Measurements from ENCODE around the gene FBLN2.

FBLN2 gene

DNA sequence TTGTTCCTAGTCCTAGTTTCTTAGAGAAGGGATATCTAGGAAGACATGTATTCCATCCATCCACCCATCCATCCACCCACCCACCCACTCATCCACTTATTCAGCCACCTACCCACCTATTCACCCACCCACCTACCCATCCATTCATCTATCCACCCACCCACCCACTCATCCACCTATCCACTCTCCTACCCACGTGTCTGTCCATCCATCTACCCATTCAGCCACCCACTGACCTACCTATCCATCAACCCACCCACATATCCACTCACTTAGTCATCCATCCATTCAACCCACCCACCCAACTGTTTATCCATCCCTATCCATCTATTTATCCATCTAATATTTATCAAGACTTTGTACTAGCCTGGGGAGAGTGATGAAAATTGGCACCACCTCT lies 120.5 kb downstream of the FBLN2 start:
- no peak for DNase-seq

DNA sequence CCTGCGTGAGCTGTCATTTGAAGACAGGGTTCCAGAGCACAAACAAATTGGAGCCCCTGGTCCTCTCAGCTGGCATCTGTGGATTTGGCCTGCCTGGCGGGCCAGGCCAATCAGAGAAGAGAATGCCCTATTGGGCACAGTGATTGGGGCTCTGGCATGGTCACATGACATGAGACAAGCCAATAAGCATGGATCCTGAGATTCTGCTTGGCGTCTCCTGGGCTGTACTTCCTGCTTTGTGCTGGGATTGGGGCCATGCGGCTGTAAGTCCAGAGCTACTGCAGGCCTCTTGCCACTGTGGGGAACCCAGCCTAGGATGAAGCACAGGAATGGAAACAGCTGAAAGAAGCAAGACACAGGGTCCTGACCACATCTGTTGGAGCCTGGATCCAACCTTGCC lies 121.4 kb downstream of the FBLN2 start:
- DNase-seq, result no peak

DNA sequence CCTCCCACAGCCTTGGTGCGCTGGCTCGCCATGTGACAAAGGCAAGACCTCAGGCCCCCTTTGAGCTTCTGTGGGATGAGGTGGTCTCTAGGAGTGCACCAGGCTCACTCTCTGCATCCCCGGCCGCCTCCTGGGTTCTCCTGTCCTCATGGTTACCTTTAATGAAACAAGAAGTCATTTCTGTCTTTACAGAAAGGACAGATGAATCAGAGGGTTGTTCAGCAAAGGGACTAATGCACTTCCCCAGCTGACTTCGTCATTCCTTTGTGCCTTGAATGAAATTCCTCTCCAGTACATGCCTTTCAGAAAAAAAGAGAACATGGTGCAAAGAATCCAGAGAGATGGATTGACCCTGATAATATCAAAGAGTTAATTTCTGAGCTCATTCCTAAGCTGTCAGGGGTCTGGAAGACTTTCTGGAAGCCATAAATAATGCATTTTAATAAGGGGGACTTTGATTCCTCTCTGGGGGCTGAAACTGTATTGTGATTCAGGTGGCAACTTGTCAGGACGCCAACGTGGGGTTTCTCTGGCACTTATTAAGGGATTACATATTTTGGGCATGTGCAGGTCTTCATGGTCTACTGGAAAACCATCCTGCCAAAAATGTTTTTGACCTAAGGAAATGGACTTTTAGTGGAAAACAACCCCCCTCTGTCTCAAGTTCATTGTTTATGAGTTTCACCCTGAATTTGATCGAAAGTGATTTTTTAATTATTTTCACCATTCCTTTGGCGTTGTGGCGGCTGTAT lies 122.7 kb downstream of the FBLN2 start:
- DNase-seq, result no peak

DNA sequence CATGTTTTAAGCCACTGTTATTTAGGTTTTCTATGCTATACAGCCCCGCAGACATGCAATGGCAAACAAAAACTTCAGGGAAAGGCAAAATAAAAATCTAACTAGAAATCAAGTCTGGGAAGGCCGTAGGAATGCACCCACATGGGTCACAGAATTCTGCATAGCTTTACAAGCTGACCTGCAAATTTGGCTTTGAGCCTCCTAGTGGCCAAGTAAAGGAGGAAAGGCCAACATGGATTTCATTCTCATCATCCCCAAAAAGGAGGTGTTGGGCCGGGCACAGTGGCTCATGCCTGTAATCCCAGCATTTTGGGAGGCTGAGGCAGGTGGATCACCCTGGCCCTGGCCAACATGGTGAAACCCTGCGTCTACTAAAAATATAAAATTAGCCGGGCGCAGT lies 124.3 kb downstream of the FBLN2 start:
- DNase-seq, result no peak

DNA sequence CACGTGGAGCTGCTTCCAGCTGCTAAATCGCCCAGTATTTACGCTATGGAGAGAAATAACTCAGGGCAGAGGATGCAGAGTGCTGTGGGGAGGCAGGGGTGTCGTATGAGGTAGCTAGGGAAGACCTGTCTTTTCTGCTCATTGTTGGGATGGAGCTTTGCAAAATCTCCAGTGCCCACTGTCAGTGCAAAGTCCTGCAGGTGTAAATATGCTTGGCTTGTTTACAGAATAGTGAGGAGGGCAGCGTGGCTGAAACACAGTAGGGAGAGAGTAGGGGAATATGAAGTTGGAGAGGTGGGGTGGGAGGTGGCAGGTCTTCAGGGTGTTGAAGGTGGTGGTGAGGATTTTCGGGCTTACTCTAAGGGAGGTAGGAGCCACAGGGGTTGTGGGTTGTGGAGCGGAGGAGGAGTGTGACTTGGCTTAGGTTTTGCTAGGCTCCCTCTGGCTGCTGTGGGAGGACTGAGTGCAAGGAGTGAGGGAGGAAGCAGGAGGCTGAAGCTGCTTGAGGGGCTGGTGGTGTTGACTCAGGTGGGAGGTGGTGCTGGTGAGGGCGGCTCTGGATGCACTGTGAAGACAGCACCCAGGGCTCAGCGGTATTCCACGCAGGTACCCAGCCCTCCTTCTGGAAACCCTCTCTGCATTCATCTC lies 125.7 kb downstream of the FBLN2 start:
- DNase-seq, result no peak

DNA sequence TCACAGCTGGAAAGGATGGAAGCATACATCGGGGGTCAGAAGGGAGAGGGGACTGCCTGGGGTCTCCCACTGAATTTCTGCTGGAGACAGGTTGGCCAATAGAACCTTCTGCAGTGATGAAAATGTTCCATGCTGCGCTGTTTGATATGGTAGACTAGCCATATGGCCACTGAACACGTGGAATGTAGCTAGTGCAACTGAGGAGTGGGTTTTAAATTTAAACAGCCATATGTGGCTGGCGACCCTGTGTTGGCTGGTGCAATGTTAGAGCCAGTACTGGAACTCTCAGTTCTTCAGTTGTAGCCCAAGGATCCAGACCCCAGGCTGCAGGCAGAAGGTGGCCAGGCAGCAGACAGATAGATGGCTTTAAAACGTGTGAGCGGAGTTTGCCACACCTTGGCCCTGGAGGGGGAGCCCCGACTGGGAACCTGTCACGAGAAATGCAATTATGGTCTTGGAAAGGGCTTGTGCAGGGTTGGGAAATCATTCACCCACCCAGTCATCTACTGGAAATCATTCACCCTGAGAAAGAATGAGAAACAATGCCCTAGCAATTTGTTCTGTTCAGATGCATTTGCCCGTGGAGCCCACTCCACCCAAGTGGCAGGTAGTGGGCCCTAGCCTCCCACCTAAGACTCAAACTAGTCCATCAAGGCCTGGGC lies 127.6 kb downstream of the FBLN2 start:
- no peak for DNase-seq

DNA sequence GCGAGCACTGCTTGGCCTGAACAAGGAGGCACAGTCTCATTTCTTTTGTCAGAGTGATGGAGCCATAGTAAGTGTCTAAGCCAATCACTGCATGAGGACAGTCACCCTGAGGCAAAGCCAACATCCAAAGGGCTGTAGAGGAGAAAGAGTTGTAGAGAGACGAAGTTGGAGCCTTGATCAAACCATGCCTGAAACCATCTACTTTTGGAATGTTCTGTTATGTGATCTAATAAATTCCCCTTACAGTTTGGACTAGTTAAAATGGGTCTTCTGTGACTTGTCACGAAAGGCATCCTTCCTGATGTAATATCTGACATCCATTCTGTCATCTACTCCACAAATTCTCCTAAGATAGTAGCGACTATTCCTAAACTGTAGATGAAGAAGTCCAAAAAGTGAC lies 128.3 kb downstream of the FBLN2 start:
- no peak for DNase-seq

DNA sequence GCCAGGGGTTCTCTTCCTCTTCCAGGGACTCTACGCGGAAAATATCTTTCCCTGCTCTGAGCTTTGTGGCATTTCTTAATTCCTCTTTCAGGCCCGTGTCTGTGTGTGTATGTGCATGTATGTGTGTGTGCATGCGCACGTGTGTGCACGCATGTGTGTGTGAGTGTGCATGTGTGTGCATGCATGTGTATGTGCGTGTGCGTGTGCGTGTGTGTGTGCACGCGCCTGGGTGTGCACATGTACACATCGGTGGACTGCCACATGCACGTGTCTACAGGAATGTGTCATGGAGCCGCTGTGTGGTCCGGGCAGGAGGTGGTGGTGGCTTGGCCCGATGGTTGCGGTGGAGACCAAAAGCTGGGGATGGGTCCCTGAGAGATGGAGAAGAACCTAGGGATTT lies 133.0 kb downstream of the FBLN2 start:
- no peak for DNase-seq

DNA sequence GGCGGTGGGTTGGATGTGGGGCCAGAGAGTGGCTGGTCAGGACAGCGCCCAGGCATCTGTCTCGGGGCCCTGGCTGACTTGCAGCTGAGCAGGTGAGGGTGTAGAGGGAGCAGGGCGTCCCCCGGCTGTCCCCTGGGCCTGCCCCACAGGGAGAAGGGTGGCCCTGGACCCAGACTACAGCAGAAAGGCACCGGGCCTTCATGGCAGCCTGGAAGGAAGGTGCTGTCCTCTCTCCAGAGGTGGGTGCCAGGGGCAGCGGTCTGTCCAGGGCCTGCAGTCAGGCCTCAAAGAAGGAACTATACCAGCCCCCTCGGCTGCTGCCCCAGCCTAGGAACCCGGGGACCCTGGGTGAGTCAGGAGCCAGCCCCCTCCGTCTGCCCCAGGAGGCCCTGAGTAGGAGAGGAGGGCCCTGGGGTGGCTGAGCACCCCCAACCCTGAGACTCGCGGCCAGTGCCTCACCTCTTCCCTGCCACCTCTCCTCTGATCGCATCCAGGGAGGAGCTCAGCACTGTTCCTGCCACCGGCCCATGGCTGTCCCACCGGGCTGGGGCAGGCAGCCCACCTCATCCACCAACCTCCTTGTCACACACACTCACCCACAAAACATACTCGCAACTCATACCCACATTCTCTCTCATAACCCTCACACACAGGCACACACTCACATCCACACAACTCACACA lies 133.5 kb downstream of the FBLN2 start:
- no peak for DNase-seq

DNA sequence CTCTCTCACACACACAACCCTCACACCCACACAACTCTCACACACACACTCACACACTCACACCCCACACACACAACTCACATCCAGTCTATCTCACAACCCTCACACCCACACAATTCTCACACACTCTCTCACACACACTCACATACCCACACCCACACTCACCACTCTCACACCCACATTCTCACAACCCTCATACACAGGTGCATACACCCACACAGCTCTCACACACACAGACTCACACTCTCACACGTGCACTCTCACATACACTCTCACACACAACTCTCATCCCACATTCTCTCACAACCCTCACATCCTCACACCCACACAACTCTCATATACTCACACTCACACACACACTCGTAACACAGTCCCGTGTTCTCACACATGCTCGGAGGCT lies 134.4 kb downstream of the FBLN2 start:
- no peak for DNase-seq

DNA sequence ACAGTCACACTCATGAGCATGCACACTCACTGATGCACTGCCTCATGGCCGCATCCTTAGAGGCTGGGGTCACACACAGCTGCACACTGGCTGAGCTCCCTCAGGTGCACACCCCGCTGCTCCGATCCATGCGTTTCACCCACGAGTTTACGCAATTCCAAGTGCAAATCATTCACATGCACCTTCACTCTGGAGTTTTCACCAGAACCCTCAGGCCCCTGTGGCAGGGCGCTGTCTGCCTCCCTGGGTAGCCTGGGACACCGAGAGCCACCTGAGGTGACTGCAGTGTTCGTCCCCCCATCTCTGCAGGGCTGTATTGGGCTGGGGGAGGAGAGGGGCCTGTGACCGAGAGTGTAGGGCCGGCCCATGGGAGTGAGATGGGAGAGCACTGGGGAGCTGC lies 134.8 kb downstream of the FBLN2 start:
- DNase-seq, result no peak

DNA sequence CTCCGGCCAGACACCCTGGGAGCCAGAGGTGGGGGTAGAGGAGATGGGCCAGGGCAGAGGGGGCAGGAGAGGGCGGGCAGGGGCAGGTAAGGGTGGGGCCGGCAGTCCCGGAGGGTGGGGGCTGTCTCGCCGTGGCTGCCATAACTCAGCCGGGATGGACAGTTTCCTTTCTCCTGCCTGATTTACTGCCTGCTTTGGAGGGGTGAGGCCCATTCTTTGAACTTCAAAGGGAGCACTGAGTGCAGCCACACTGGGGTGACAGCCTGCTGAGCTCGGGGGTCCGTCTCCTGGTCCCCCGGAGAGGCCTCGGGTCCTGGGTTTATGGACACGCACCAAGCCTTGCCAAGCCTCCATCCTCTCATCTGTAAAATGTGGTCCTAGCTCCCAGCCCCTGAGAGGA lies 135.4 kb downstream of the FBLN2 start:
- no peak for DNase-seq

DNA sequence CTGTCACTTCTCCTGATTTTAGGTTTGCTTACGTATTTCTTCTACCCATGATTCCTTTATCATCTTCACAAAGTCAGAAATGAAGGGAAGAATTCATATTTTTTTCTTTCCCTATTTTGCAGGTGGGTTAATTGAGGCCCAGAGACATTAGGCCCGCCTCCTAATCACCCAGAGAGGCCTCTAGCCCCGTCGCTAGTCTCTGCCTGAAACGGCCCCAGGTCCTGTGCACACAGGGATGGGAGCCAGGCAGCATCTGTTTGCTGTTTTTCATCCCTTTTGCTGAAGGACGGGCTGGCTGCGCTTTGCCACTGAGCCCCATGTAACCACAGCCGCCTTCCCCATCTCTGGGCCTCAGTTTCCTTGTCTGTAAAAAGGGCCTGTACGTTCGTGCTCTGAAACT lies 135.9 kb downstream of the FBLN2 start:
- DNase-seq, result no peak

DNA sequence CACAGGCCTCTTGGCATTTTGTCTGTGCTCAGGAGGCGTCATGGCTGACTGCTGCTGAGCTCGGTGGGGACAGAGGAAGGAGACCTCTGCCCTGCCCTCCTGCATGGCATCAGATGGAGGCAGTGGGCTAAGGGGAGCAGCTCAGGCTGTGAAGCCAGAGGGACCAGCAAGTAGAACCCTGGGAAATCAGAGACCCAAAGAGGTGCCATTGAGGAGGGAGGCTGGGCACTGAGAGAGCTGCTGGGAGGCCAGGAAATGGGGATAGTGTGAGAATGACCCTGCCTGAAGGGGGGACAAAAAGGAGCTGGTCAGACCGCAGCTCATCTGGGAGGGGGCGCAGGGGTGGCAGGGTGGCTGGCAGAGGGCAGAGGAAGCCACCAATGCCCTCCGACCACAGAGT lies 136.8 kb downstream of the FBLN2 start:
- DNase-seq, result no peak

DNA sequence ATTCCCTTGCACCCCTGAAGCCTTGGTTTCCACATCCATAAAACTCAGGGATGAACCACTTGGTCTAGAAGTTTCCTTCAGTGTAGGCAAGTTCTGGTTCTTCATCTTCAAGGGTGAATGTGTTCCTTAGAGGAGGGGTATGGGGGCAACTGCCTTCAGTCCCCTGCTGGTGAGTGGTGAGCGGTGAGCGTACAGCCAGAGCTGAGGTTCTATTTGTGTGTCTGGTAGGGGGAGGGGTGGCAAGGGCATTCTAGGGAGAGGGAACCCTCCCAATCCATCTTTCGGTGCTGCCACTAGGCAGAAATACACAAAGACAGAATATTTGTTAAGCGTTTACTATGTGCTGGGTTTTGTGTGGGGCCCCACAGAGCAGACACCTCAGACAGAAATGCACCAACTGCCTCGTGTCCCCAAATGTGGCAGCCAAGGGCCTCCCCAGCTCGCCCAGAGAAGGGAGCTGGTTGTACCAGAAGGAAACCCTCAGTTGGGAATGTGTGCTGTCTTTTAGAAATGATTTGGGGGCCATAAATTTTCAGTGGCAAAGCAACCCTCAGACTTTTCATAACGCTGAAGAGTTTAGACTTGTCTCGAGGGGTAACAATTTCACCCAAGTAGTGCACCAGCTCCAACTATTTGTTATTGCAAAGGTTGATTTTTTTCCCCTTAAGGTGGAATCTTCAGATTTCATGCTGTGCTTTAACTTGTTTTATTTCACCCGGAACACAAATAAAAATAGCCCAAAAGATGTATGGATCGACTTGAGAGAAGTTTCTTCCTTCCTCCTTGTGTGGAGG lies 137.6 kb downstream of the FBLN2 start:
- DNase-seq, result no peak

DNA sequence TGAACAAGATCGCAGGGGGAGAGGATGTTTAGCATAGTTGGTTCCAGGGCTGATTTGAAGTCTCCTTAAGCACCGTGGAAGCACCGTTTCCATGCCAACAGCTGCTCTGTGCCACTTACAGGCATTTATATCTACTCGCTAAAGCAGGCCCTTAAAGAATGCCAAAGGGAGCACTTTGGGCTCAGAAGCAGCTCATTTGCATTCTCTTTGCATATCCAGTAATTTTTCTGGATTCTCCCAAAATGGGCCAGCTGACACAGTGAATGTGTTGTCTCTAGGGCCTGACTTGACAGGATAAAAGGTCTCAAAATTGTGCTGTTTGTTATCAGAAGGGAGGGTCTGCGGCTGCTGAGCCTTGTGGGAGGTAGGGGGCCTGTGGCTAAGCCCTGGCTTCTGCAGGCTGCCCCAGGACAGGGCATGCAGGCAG lies 138.6 kb downstream of the FBLN2 start:
- no peak for DNase-seq

All from CD4-positive, alpha-beta T cell treated with Interferon gamma for 1 hour (primary cell).